Effector memory CD4-positive, alpha-beta T cell (primary cell): Measurements from ENCODE around the gene ZNF423.

Experiments used
- DNase-seq, 3 donors: peaks; one replicate each; pipeline ENCODE4 v3.0.0-alpha.2; 2020
- H3K27ac ChIP-seq: 2 replicates; pipeline ENCODE4 v1.7.0; 2013; ENCODE audit warnings: mild to moderate bottlenecking, low read length, moderate library complexity; ENCODE audit not compliant: insufficient read depth, poor library complexity, severe bottlenecking
- H3K27me3 ChIP-seq: replicated peaks from 2 replicates; pipeline ENCODE4 v1.7.0; 2013; ENCODE audit warnings: mild to moderate bottlenecking, low read length; ENCODE audit not compliant: insufficient read depth, control insufficient read depth, poor library complexity, severe bottlenecking
- H3K36me3 ChIP-seq: 2 replicates; pipeline ENCODE4 v1.7.0; 2013; ENCODE audit warnings: mild to moderate bottlenecking, low read length, moderate library complexity; ENCODE audit not compliant: control insufficient read depth, insufficient read depth
- H3K4me1 ChIP-seq: 2 replicates; pipeline ENCODE4 v1.7.0; 2013; ENCODE audit warnings: low read length, mild to moderate bottlenecking; ENCODE audit not compliant: control insufficient read depth, insufficient read depth, poor library complexity, severe bottlenecking
- H3K4me3 ChIP-seq: 2 replicates; pipeline ENCODE4 v1.7.0; 2013; ENCODE audit warnings: low read length, low read depth, mild to moderate bottlenecking; ENCODE audit not compliant: insufficient read depth, poor library complexity, severe bottlenecking
- H3K9me3 ChIP-seq: 2 replicates; pipeline ENCODE4 v1.7.0; 2013; ENCODE audit warnings: mild to moderate bottlenecking, low read length, moderate library complexity; ENCODE audit not compliant: control insufficient read depth

Gene ZNF423

GRCh38 chr16:49617016-49617629 is 238.8 kb downstream of the ZNF423 start:
- no peak overlapping the region for H3K4me3 ChIP-seq
- H3K36me3 ChIP-seq, result no peaks in the 10 kb centered on the region
- no peaks in the 10 kb centered on the region for H3K4me1 ChIP-seq
- no peaks in the 10 kb centered on the region for H3K9me3 ChIP-seq
- DNase-seq, result no peak
- no peak overlapping the region for H3K27ac ChIP-seq
- H3K27me3 ChIP-seq, result no peaks in the 10 kb centered on the region

- no peaks in the 10 kb centered on the region for H3K27me3 ChIP-seq
- no peak for DNase-seq
- H3K36me3 ChIP-seq, result no peaks in the 10 kb centered on the region
- H3K4me3 ChIP-seq, result no peak overlapping the region
- no peaks in the 10 kb centered on the region for H3K9me3 ChIP-seq
- no peak overlapping the region for H3K27ac ChIP-seq
- no peaks in the 10 kb centered on the region for H3K4me1 ChIP-seq
Measured at GRCh38 chr16:49615576-49615975, 240.3 kb downstream of the ZNF423 start.

GRCh38 chr16:49610983-49611382 is 244.9 kb downstream of the ZNF423 start:
- no peaks in the 10 kb centered on the region for H3K27me3 ChIP-seq
- H3K27ac ChIP-seq, result no peak overlapping the region
- no peaks in the 10 kb centered on the region for H3K9me3 ChIP-seq
- H3K36me3 ChIP-seq, result no peaks in the 10 kb centered on the region
- no peak for DNase-seq
- no peaks in the 10 kb centered on the region for H3K4me1 ChIP-seq
- H3K4me3 ChIP-seq, result no peak overlapping the region

- Histone ChIP-seq H3K36me3 (no peaks in the 10 kb centered on the region), H3K27ac (no peak overlapping the region), H3K4me1 (no peaks in the 10 kb centered on the region), H3K9me3 (no peaks in the 10 kb centered on the region), H3K27me3 (no peaks in the 10 kb centered on the region), H3K4me3 (no peak overlapping the region)
- no peak for DNase-seq
Measured at GRCh38 chr16:49608779-49609178, 247.1 kb downstream of the ZNF423 start.

GRCh38 chr16:49608098-49608497 is 247.8 kb downstream of the ZNF423 start:
- no peaks in the 10 kb centered on the region for H3K4me1 ChIP-seq
- no peak for DNase-seq
- H3K27me3 ChIP-seq, result no peaks in the 10 kb centered on the region
- H3K9me3 ChIP-seq, result no peaks in the 10 kb centered on the region
- no peaks in the 10 kb centered on the region for H3K36me3 ChIP-seq
- no peak overlapping the region for H3K27ac ChIP-seq
- no peak overlapping the region for H3K4me3 ChIP-seq

- Histone ChIP-seq H3K27me3 (no peaks in the 10 kb centered on the region), H3K27ac (no peak overlapping the region), H3K36me3 (no peaks in the 10 kb centered on the region), H3K4me3 (no peak overlapping the region), H3K9me3 (no peaks in the 10 kb centered on the region), H3K4me1 (no peaks in the 10 kb centered on the region)
- DNase-seq, result no peak
Measured at GRCh38 chr16:49605536-49606254, 250.2 kb downstream of the ZNF423 start.

- no peak overlapping the region for H3K27ac ChIP-seq
- H3K36me3 ChIP-seq, result no peaks in the 10 kb centered on the region
- no peaks in the 10 kb centered on the region for H3K27me3 ChIP-seq
- no peak overlapping the region for H3K4me3 ChIP-seq
- no peak for DNase-seq
- no peaks in the 10 kb centered on the region for H3K4me1 ChIP-seq
- no peaks in the 10 kb centered on the region for H3K9me3 ChIP-seq
Measured at GRCh38 chr16:49604602-49605001, 251.3 kb downstream of the ZNF423 start.

- Histone ChIP-seq H3K36me3 (no peaks in the 10 kb centered on the region), H3K4me3 (no peak overlapping the region), H3K4me1 (no peaks in the 10 kb centered on the region), H3K27me3 (no peaks in the 10 kb centered on the region), H3K9me3 (no peaks in the 10 kb centered on the region), H3K27ac (no peak overlapping the region)
- no peak for DNase-seq
Measured at GRCh38 chr16:49603956-49604355, 252.0 kb downstream of the ZNF423 start.

GRCh38 chr16:49602976-49603310 is 253.0 kb downstream of the ZNF423 start:
- DNase-seq, result no peak
- H3K36me3 ChIP-seq, result no peaks in the 10 kb centered on the region
- no peaks in the 10 kb centered on the region for H3K27me3 ChIP-seq
- H3K9me3 ChIP-seq, result no peaks in the 10 kb centered on the region
- no peak overlapping the region for H3K4me3 ChIP-seq
- no peak overlapping the region for H3K27ac ChIP-seq
- H3K4me1 ChIP-seq, result no peaks in the 10 kb centered on the region

GRCh38 chr16:49602201-49602975 is 253.5 kb downstream of the ZNF423 start:
- Histone ChIP-seq H3K27ac (no peak overlapping the region), H3K27me3 (no peaks in the 10 kb centered on the region), H3K9me3 (no peaks in the 10 kb centered on the region), H3K4me1 (no peaks in the 10 kb centered on the region), H3K4me3 (no peak overlapping the region), H3K36me3 (no peaks in the 10 kb centered on the region)
- no peak for DNase-seq
